ENCODE data around the gene SEL1L2.

SEL1L2 gene

DNA sequence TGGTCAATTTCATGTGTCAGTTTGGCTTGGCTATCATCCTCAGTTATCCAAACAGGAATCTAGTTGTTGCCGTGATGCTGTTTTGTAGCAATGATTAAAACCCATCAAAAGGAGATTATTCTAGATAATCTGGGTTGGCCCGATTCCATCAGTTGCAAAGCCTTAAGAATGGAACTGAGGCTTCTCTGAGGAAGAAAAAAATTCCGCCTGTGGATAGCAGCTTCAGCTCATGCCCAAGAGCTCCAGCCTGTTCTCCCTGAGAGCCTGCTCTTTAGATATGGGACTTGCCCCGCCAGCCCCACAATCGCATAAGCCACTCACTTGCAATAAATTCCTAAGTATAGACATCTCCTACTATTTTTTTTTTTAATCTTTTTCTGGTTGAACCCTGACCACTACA, 61.5 kb downstream of the SEL1L2 start:
- Histone ChIP-seq H3K27me3 (replicated peaks; ENCODE audit: control insufficient read depth, insufficient read depth, low read length) (no peaks in the 10 kb centered on the region), H3K36me3 (ENCODE audit: control insufficient read depth, insufficient read depth, low read length) (no peaks in the 10 kb centered on the region), H3K4me3 (replicated peaks; ENCODE audit: low read depth, low read length) (no peak overlapping the region)
- DNase-seq (ENCODE audit: extremely low read depth, insufficient read length) = no peak
- no peak for TF ChIP-seq CTCF (IDR thresholded peaks at IDR 0.05; ENCODE audit: insufficient read depth, low read length, poor library complexity, severe bottlenecking)

DNA sequence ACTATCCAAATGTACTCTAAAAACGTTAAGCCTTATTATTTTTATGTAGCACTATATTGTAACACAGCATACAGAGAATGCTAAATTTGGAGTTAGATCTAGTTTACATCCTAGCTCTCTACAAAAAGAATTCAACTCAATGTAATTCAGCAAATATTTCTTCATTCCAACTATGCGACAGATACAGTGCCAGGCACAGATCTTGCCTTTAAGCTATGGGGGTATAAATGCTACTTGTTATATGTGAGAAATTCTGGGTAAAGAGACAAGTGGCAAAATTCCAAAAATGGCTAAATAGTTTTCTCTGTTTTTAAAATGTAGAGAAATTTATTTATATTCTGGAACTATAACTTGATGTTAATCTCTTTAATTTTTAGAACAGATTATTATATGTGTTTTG, 63.2 kb downstream of the SEL1L2 start:
- no peaks in the 10 kb centered on the region for H3K36me3 ChIP-seq (ENCODE audit: control insufficient read depth, insufficient read depth, low read length)
- TF ChIP-seq CTCF (IDR thresholded peaks at IDR 0.05; ENCODE audit: insufficient read depth, low read length, poor library complexity, severe bottlenecking) = no peak
- DNase-seq (ENCODE audit: extremely low read depth, insufficient read length) = no peak

GRCh38 chr20:13922241-13922640, 68.2 kb downstream of the SEL1L2 start:
- TF ChIP-seq CTCF (IDR thresholded peaks at IDR 0.05; ENCODE audit: insufficient read depth, low read length, poor library complexity, severe bottlenecking) = no peak
- DNase-seq (ENCODE audit: extremely low read depth, insufficient read length) = no peak
- Histone ChIP-seq H3K4me3 (replicated peaks; ENCODE audit: low read depth, low read length) (no peak overlapping the region), H3K27me3 (replicated peaks; ENCODE audit: control insufficient read depth, insufficient read depth, low read length) (no peaks in the 10 kb centered on the region), H3K36me3 (ENCODE audit: control insufficient read depth, insufficient read depth, low read length) (no peaks in the 10 kb centered on the region)

More for the DNA sequence above, 63.2 kb downstream of the SEL1L2 start:
- Histone ChIP-seq H3K27me3 (replicated peaks; ENCODE audit: control insufficient read depth, insufficient read depth, low read length) (no peaks in the 10 kb centered on the region), H3K4me3 (replicated peaks; ENCODE audit: low read depth, low read length) (no peak overlapping the region)

DNA sequence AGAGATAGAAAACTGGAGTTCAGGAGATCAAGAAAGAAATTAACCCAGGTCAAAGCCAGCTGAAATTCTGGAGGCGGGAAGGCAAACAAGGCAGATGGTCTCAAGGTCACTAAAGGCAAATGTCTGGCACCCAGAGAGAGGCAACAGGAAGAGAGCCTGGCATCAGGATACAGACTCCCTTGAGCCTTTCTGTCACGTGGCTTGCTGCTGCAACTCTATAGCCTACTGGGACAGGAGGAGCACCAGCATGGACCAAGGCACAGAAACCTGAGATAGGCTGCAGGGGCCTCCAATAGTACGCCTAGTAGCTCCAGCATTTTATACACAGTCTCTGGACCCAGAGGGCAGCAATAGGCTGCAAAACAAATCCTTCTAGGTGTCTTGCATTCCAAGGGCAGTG, 75.1 kb downstream of the SEL1L2 start:
- Histone ChIP-seq H3K36me3 (ENCODE audit: control insufficient read depth, insufficient read depth, low read length) (no peaks in the 10 kb centered on the region), H3K27me3 (replicated peaks; ENCODE audit: control insufficient read depth, insufficient read depth, low read length) (no peaks in the 10 kb centered on the region; the same call in 1 of the 2 replicates), H3K4me3 (replicated peaks; ENCODE audit: low read depth, low read length) (no peak overlapping the region)
- no peak for DNase-seq (ENCODE audit: extremely low read depth, insufficient read length)
- no peak for TF ChIP-seq CTCF (IDR thresholded peaks at IDR 0.05; ENCODE audit: insufficient read depth, low read length, poor library complexity, severe bottlenecking)

GRCh38 chr20:13913572-13913971, 76.8 kb downstream of the SEL1L2 start:
- H3K27me3 ChIP-seq (replicated peaks; ENCODE audit: control insufficient read depth, insufficient read depth, low read length) = no peaks in the 10 kb centered on the region; the same call in 1 of the 2 replicates
- no peak for TF ChIP-seq CTCF (IDR thresholded peaks at IDR 0.05; ENCODE audit: insufficient read depth, low read length, poor library complexity, severe bottlenecking)
- no peak overlapping the region for H3K4me3 ChIP-seq (replicated peaks; ENCODE audit: low read depth, low read length)
- DNase-seq (ENCODE audit: extremely low read depth, insufficient read length) = no peak
- no peaks in the 10 kb centered on the region for H3K36me3 ChIP-seq (ENCODE audit: control insufficient read depth, insufficient read depth, low read length)

GRCh38 chr20:13913131-13913530, 77.3 kb downstream of the SEL1L2 start:
- H3K36me3 ChIP-seq (ENCODE audit: control insufficient read depth, insufficient read depth, low read length) = no peaks in the 10 kb centered on the region

More at GRCh38 chr20:13913131-13913530, 77.3 kb downstream of the SEL1L2 start:
- no peaks in the 10 kb centered on the region; the same call in 1 of the 2 replicates for H3K27me3 ChIP-seq (replicated peaks; ENCODE audit: control insufficient read depth, insufficient read depth, low read length)
- no peak for DNase-seq (ENCODE audit: extremely low read depth, insufficient read length)
- H3K4me3 ChIP-seq (replicated peaks; ENCODE audit: low read depth, low read length) = no peak overlapping the region
- TF ChIP-seq CTCF (IDR thresholded peaks at IDR 0.05; ENCODE audit: insufficient read depth, low read length, poor library complexity, severe bottlenecking) = no peak

Data from GM06990 (cell line).